Neural progenitor cell (in vitro differentiated cells): ENCODE measurements around the gene ARHGAP22. TPM values are rescaled to one million over a fixed set of nuclear protein-coding genes. Genes with fewer than 3 reads are reported as not detected.

Experiments
- DNase-seq: peaks from one replicate; pipeline ENCODE4 v3.0.0-alpha.2; 2016; ENCODE audit warnings: low spot score
- H2AFZ ChIP-seq: fragments of 200-600 bp; sonication (generic); replicated peaks from 2 replicates; pipeline ENCODE4 v1.6.1; 2016; ENCODE audit warnings: antibody characterized with exemption
- H3F3A ChIP-seq: fragments of 200-600 bp; sonication (generic); 2 replicates; pipeline ENCODE4 v1.6.1; 2016; ENCODE audit warnings: antibody characterized with exemption, low read depth
- H3K27ac ChIP-seq: fragments of 200-600 bp; sonication (generic); 2 replicates; pipeline ENCODE4 v1.5.1; 2016; ENCODE audit warnings: mild to moderate bottlenecking
- H3K27me3 ChIP-seq: fragments of 200-600 bp; sonication (generic); 2 replicates; pipeline ENCODE4 v1.6.1; 2016; ENCODE audit warnings: mild to moderate bottlenecking, moderate library complexity
- H3K36me3 ChIP-seq: fragments of 200-600 bp; sonication (generic); 2 replicates; pipeline ENCODE4 v1.5.1; 2016
- H3K4me1 ChIP-seq: fragments of 200-600 bp; sonication (generic); 2 replicates; pipeline ENCODE4 v1.6.1; 2016; ENCODE audit warnings: mixed run types
- H3K4me2 ChIP-seq: fragments of 200-600 bp; sonication (generic); 2 replicates; pipeline ENCODE4 v1.6.1; 2016
- H3K4me3 ChIP-seq: fragments of 200-600 bp; sonication (generic); 2 replicates; pipeline ENCODE4 v1.5.1; 2016
- H3K79me2 ChIP-seq: fragments of 200-600 bp; sonication (generic); 2 replicates; pipeline ENCODE4 v1.6.1; 2016; ENCODE audit warnings: low read depth
- H3K9ac ChIP-seq: fragments of 200-600 bp; sonication (generic); 2 replicates; pipeline ENCODE4 v1.6.1; 2016
- H3K9me3 ChIP-seq: fragments of 200-600 bp; sonication (generic); 2 replicates; pipeline ENCODE4 v1.5.1; 2016; ENCODE audit warnings: low read depth
- H4K20me1 ChIP-seq: fragments of 200-600 bp; sonication (generic); 2 replicates; pipeline ENCODE4 v1.6.1; 2016; ENCODE audit warnings: low read depth
- H3K27ac Mint-ChIP-seq: 3 replicates; pipeline ENCODE4 v1.8.0; 2021; ENCODE audit warnings: mixed read lengths
- H3K27me3 Mint-ChIP-seq: 2 replicates; pipeline ENCODE4 v1.8.0; 2022; ENCODE audit warnings: low read depth, mild to moderate bottlenecking, inconsistent platforms, moderate library complexity, mixed read lengths; ENCODE audit not compliant: insufficient read depth
- H3K36me3 Mint-ChIP-seq: 3 replicates; pipeline ENCODE4 v1.8.0; 2021; ENCODE audit warnings: mixed read lengths
- H3K4me1 Mint-ChIP-seq: 3 replicates; pipeline ENCODE4 v1.8.0; 2021; ENCODE audit warnings: mixed read lengths
- H3K4me3 Mint-ChIP-seq: 3 replicates; pipeline ENCODE4 v1.8.0; 2021; ENCODE audit warnings: mild to moderate bottlenecking, moderate library complexity, mixed read lengths
- H3K9me3 Mint-ChIP-seq: 3 replicates; pipeline ENCODE4 v1.8.0; 2020; ENCODE audit warnings: mixed read lengths
- EZH2 ChIP-seq: fragments of 200-600 bp; sonication (generic); IDR thresholded peaks from 2 replicates; pipeline ENCODE4 v1.6.1; 2017; ENCODE audit warnings: antibody characterized with exemption, mild to moderate bottlenecking, moderate library complexity
- EZH2phosphoT487 ChIP-seq: fragments of 200-600 bp; sonication (generic); IDR thresholded peaks from 2 replicates; pipeline ENCODE4 v1.6.1; 2017; ENCODE audit warnings: antibody characterized with exemption
- total RNA-seq: library from RNA; depleted of rRNA; stranded (reverse); fragments of >200 nt; gene quantifications from 2 replicates; pipeline ENCODE4 v1.2.3, GENCODE V29; 2015; ENCODE audit warnings: low replicate concordance
- TF ChIP-seq, protein P1 (sequence below): fragments of 200-600 bp; sonication (generic); IDR thresholded peaks from 2 replicates; pipeline ENCODE4 v1.5.1; 2017; ENCODE audit warnings: antibody characterized with exemption, mild to moderate bottlenecking

ARHGAP22 gene
- total RNA-seq, 1 donor from 2014 or later: 1.7 TPM

DNA sequence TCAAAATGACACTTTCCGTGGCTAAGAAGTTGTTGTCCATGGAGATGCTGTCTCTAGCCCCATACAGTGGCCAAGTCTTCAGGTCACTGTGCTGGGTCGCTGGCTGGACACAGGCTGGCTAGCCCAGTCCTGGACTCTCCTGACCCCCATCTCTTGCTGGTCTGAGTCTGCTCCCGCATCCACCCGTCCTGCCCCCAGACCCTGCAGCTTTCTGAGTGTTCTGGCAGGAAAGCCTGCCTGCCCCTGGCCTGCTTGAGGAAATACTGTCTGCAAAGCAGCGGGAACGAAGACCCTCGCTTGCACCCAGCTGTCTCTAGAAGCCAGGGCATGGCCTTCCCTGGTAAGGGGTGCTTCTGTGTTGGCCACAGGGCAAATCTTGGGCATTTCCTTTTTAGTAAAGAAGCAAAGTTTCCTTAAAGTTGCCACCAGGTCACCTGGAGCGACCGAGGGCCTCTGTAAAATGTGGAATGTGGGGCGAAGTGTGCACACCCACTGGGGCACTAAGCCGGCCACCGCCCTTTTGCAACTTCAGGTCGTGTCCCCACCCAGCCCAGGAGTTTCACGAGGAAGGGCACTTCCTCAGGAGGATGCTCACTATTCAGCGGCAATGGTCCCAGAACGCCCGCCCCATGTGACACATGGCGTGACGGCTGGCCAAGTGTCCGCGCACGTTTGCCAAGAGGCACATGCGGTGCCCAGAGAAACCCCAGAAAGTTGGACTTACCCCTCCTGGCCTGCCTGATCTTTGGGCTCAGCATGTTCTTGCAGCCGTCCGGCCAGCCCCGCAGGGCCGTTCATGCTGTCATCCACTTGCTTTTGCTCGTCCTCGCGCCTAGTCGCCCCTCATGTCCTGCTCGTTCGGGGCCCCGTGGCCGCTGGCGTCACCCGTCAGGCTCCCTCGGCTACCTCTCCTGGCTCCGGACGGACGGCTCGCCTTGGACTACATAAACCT is 558 bp downstream of the ARHGAP22 start:
- Histone ChIP-seq H3K27ac (no peak overlapping the region), H3K9ac (no peak overlapping the region)
- peak overlapping the region; percentile 71 for H3K4me3 Mint-ChIP-seq

DNA sequence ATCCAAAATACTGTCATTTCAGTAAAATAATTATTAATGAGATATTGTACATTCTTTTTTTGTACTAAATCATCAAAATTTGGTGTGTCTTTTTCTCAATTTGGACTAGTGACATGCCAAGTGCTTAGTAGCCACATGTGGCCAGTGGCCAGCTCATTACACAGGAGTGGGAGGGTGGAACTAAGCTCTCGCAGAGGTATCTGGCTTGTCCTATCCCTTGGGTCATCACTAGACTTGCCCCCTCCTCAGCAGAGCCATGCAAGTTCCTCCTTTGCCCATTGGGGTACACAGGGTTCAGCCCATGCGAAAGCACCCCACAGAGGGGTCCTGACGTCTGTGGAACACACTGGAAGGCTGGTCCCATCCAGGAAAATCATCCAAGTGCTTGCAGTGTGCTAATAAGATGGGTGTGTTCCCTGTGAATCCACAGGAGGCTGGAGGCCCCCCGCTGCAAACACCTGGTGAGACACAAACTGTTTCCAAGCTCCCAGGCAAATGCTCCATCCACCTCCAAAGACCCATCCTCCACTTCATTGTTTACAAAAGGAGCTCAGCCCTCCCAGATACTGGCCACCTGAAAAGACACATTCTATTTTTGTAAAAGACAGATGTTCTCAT is 1.3 kb downstream of the ARHGAP22 start:
- Histone ChIP-seq H3K36me3 (no peaks in the 10 kb centered on the region), H3K27ac (no peak overlapping the region), H3K27me3 (peaks cover 29% of the 10 kb centered on the region), H3K4me2 (peak overlapping the region; percentile 80), H3K4me3 (no peak overlapping the region), H3K9ac (no peak overlapping the region), H4K20me1 (no peaks in the 10 kb centered on the region), H3F3A (no peaks in the 10 kb centered on the region), H3K9me3 (no peaks in the 10 kb centered on the region), H3K79me2 (no peaks in the 10 kb centered on the region), H3K4me1 (peaks cover 13% of the 10 kb centered on the region), H2AFZ (no peak overlapping the region)
- Mint-ChIP-seq H3K4me1 (peaks cover 2% of the 10 kb centered on the region), H3K27me3 (peaks cover 6% of the 10 kb centered on the region), H3K4me3 (no peak overlapping the region), H3K27ac (no peak overlapping the region), H3K36me3 (no peaks in the 10 kb centered on the region), H3K9me3 (no peaks in the 10 kb centered on the region)
- no peak for DNase-seq
- TF ChIP-seq EZH2phosphoT487: no peak
- no peak for TF ChIP-seq EZH2
- TF ChIP-seq, protein P1, sequence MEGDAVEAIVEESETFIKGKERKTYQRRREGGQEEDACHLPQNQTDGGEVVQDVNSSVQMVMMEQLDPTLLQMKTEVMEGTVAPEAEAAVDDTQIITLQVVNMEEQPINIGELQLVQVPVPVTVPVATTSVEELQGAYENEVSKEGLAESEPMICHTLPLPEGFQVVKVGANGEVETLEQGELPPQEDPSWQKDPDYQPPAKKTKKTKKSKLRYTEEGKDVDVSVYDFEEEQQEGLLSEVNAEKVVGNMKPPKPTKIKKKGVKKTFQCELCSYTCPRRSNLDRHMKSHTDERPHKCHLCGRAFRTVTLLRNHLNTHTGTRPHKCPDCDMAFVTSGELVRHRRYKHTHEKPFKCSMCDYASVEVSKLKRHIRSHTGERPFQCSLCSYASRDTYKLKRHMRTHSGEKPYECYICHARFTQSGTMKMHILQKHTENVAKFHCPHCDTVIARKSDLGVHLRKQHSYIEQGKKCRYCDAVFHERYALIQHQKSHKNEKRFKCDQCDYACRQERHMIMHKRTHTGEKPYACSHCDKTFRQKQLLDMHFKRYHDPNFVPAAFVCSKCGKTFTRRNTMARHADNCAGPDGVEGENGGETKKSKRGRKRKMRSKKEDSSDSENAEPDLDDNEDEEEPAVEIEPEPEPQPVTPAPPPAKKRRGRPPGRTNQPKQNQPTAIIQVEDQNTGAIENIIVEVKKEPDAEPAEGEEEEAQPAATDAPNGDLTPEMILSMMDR: no peak

More for the DNA sequence above, 558 bp downstream of the ARHGAP22 start:
- Histone ChIP-seq H3K79me2 (no peaks in the 10 kb centered on the region), H3K4me3 (peak overlapping the region; percentile 42), H3K4me1 (peaks cover 13% of the 10 kb centered on the region), H2AFZ (peak overlapping the region; percentile 82), H3K27me3 (peaks cover 29% of the 10 kb centered on the region), H3K36me3 (no peaks in the 10 kb centered on the region), H3K4me2 (peak overlapping the region; percentile 80), H4K20me1 (no peaks in the 10 kb centered on the region), H3K9me3 (no peaks in the 10 kb centered on the region), H3F3A (no peaks in the 10 kb centered on the region)
- DNase-seq: no peak
- H3K9me3 Mint-ChIP-seq: no peaks in the 10 kb centered on the region
- no peak overlapping the region for H3K27ac Mint-ChIP-seq
- no peaks in the 10 kb centered on the region for H3K36me3 Mint-ChIP-seq
- no peaks in the 10 kb centered on the region for H3K4me1 Mint-ChIP-seq
- no peak for TF ChIP-seq EZH2phosphoT487
- TF ChIP-seq, protein P1: no peak
- TF ChIP-seq EZH2: no peak
- peaks cover 5% of the 10 kb centered on the region for H3K27me3 Mint-ChIP-seq

DNA sequence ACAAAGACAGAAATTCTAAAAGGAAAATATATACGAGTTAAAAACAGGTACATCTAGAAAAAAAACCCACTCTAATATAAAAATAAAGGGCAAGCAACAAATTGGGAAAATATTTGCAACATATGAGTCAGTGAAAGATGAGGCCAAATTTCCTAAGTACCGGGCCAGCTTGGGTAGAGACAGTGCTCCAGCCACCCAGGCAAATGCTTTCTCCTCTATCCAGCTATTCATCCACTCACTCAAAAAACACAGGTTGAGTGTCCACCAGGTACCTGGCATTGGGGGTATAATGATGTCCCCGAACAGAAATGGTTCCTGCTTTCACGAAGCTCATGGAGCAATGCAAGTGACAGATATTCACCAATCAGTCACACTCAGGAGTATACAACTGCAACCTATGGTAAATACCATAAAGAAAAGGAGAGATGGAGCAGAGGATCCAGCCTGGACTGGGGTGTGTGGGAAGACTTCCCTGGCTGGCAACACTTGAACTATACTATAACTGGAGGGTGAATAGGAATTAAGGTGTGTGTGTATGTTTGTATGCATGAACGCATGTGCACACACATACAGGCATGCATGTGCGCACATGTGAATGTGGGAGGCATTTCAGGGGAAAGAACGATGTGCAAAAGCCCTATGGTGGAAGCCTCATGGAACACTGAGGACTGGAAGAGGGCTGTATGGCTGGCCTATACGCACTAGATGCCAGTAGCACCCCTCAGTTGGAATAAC is 2.3 kb downstream of the ARHGAP22 start:
- DNase-seq: no peak
- no peak overlapping the region for H3K4me2 ChIP-seq
- no peaks in the 10 kb centered on the region for H3K9me3 Mint-ChIP-seq

More for the DNA sequence above, 2.3 kb downstream of the ARHGAP22 start:
- H3K4me3 ChIP-seq: no peak overlapping the region
- no peaks in the 10 kb centered on the region for H3K36me3 ChIP-seq
- Mint-ChIP-seq H3K27me3 (peaks cover 6% of the 10 kb centered on the region), H3K4me3 (no peak overlapping the region), H3K27ac (no peak overlapping the region), H3K4me1 (peaks cover 5% of the 10 kb centered on the region), H3K36me3 (no peaks in the 10 kb centered on the region)
- no peak overlapping the region for H2AFZ ChIP-seq
- H3F3A ChIP-seq: no peaks in the 10 kb centered on the region
- H3K27me3 ChIP-seq: peaks cover 29% of the 10 kb centered on the region
- H4K20me1 ChIP-seq: no peaks in the 10 kb centered on the region
- no peak overlapping the region for H3K9ac ChIP-seq
- H3K9me3 ChIP-seq: no peaks in the 10 kb centered on the region
- H3K27ac ChIP-seq: no peak overlapping the region
- peaks cover 13% of the 10 kb centered on the region for H3K4me1 ChIP-seq
- no peaks in the 10 kb centered on the region for H3K79me2 ChIP-seq
- TF ChIP-seq, protein P1: no peak
- no peak for TF ChIP-seq EZH2phosphoT487
- TF ChIP-seq EZH2: no peak
